CD4-positive, alpha-beta memory T cell (primary cell): ENCODE results near the gene DYNC2LI1. TPM values are rescaled to one million over a fixed set of nuclear protein-coding genes. Genes with fewer than 3 reads are reported as not detected.

Source experiments
- CTCF ChIA-PET: fragments of 350-600 bp; sonication (Branson Sonifier 250); formaldehyde crosslinking; loops from one replicate; lab custom pipeline; 2021; ENCODE audit warnings: inconsistent platforms; ENCODE audit not compliant: partially characterized antibody; lab: Charles Lee
- POLR2A ChIA-PET: fragments of 350-600 bp; sonication (Branson Sonifier 250); formaldehyde crosslinking; loops from one replicate; lab custom pipeline; 2021; ENCODE audit not compliant: partially characterized antibody; lab: Charles Lee
- DNase-seq, 5 donors: peaks; one replicate each; pipeline versions ENCODE4 v3.0.0 to v3.0.0-alpha.2; 2020 to 2022; ENCODE audit warnings: mixed read lengths in 1 of 5
- H3K27ac ChIP-seq: one replicate; pipeline ENCODE4 v1.7.0; 2013; ENCODE audit warnings: low read depth, low read length
- H3K27me3 ChIP-seq: 2 replicates; pipeline ENCODE4 v1.7.0; 2013; ENCODE audit warnings: mild to moderate bottlenecking, low read length, moderate library complexity; ENCODE audit not compliant: insufficient read depth
- H3K36me3 ChIP-seq: 2 replicates; pipeline ENCODE4 v1.7.0; 2013; ENCODE audit warnings: mild to moderate bottlenecking, low read length, moderate library complexity; ENCODE audit not compliant: insufficient read depth
- H3K4me1 ChIP-seq: 2 replicates; pipeline ENCODE4 v1.7.0; 2013; ENCODE audit warnings: mild to moderate bottlenecking, low read length, moderate library complexity; ENCODE audit not compliant: insufficient read depth
- H3K4me3 ChIP-seq, 2 donors: one replicate each; pipeline ENCODE4 v1.7.0; 2013; ENCODE audit warnings: low read length in 2 of 2, mild to moderate bottlenecking in 1 of 2
- H3K9me3 ChIP-seq, 2 donors: one replicate each; pipeline ENCODE4 v1.7.0; 2013; ENCODE audit warnings: low read length in 2 of 2, control low read depth in 1 of 2; ENCODE audit not compliant: control insufficient read depth in 1 of 2
- H3K27ac Mint-ChIP-seq, 7 donors: one replicate each; pipeline ENCODE4 v1.8.0; 2020 to 2021; ENCODE audit warnings: mixed read lengths in 7 of 7, mild to moderate bottlenecking in 6 of 7, inconsistent platforms in 3 of 7, moderate library complexity in 3 of 7
- H3K27me3 Mint-ChIP-seq, 2 donors: one replicate each; pipeline ENCODE4 v1.8.0; 2020 to 2021; ENCODE audit warnings: mixed read lengths in 2 of 2
- H3K36me3 Mint-ChIP-seq, 2 donors: one replicate each; pipeline ENCODE4 v1.8.0; 2020 to 2021; ENCODE audit warnings: mixed read lengths in 2 of 2, inconsistent platforms in 1 of 2, mild to moderate bottlenecking in 1 of 2
- H3K4me1 Mint-ChIP-seq, 4 donors: one replicate each; pipeline ENCODE4 v1.8.0; 2020 to 2021; ENCODE audit warnings: mixed read lengths in 4 of 4, mild to moderate bottlenecking in 1 of 4
- H3K4me3 Mint-ChIP-seq, 8 donors: one replicate each; pipeline ENCODE4 v1.8.0; 2020 to 2021; ENCODE audit warnings: mixed read lengths in 8 of 8, mild to moderate bottlenecking in 7 of 8, moderate library complexity in 6 of 8, inconsistent platforms in 3 of 8
- H3K9me3 Mint-ChIP-seq, 8 donors: one replicate each; pipeline ENCODE4 v1.8.0; 2020 to 2021; ENCODE audit warnings: mixed read lengths in 8 of 8, mild to moderate bottlenecking in 5 of 8, inconsistent platforms in 3 of 8, moderate library complexity in 1 of 8
- intact Hi-C: fragments of 100-400 bp; cut with micrococcal nuclease; formaldehyde crosslinking; loops from one replicate; pipeline ENCODE4 v1.15.1; 2023
- polyA plus RNA-seq, 2 donors: library from polyadenylated mRNA; unstranded; fragments of 300-500 nt; fragmentation: Illumina TruSeq; gene quantifications; one replicate each; pipeline ENCODE4 v1.2.3, GENCODE V29; 2021
- total RNA-seq, 2 experiments: library from RNA; stranded (reverse); gene quantifications; one replicate each; pipeline ENCODE4 v1.2.3, GENCODE V29; 2021

DYNC2LI1 gene
- total and polyA plus RNA-seq, 4 experiments from 2014 or later = 2.9 to 7.1 (median 4.5) TPM

- no peak overlapping the region for H3K27ac Mint-ChIP-seq
- no peaks in the 10 kb centered on the region for H3K36me3 Mint-ChIP-seq
- no peak overlapping the region for H3K4me3 Mint-ChIP-seq
- no peaks in the 10 kb centered on the region for H3K9me3 ChIP-seq
- H3K4me1 Mint-ChIP-seq = no peaks in the 10 kb centered on the region
- no peak overlapping the region for H3K4me3 ChIP-seq
- POLR2A ChIA-PET = no interaction called here
- DNase-seq = no peak
- H3K4me1 ChIP-seq = no peaks in the 10 kb centered on the region
- intact Hi-C loops = no loop called here
- no peaks in the 10 kb centered on the region for H3K36me3 ChIP-seq
- H3K27ac ChIP-seq = no peak overlapping the region
- no peaks in the 10 kb centered on the region for H3K27me3 ChIP-seq
- peaks cover 0 to 2% (median 0%) of the 10 kb centered on the region in 8 donors for H3K9me3 Mint-ChIP-seq
- H3K27me3 Mint-ChIP-seq = peaks cover 4 to 8% of the 10 kb centered on the region in 2 donors
- CTCF ChIA-PET = no interaction called here
Observed at GRCh38 chr2:43837831-43838559, 64.2 kb downstream of the DYNC2LI1 start.

- ChIA-PET POLR2A (no interaction called here), CTCF (no interaction called here)
- Mint-ChIP-seq H3K27ac (no peak within 1 kb of the TSS), H3K4me3 (no peak within 1 kb of the TSS), H3K27me3 (peaks cover 4 to 8% of the 10 kb centered on the region in 2 donors), H3K4me1 (no peaks in the 10 kb centered on the region), H3K36me3 (no peaks in the 10 kb centered on the region), H3K9me3 (peaks cover 0 to 2% (median 0%) of the 10 kb centered on the region in 8 donors)
- Histone ChIP-seq H3K9me3 (no peaks in the 10 kb centered on the region), H3K27ac (no peak within 1 kb of the TSS), H3K36me3 (no peaks in the 10 kb centered on the region), H3K27me3 (no peaks in the 10 kb centered on the region), H3K4me1 (no peaks in the 10 kb centered on the region), H3K4me3 (no peak within 1 kb of the TSS)
- intact Hi-C loops = no loop called here
- DNase-seq = no peak
Observed at GRCh38 chr2:43838560-43839267, 64.9 kb downstream of the DYNC2LI1 start, which contains the start of the genes ABCG5 and ABCG8. Gene ABCG5 (minus strand): TSS chr2:43838839. CDS start chr2:43838679, 160 bp downstream. Gene ABCG8 (plus strand): TSS chr2:43838971. CDS start chr2:43839054, 83 bp downstream.

GRCh38 chr2:43839776-43840564, 66.1 kb downstream of the DYNC2LI1 start:
- intact Hi-C loops = no loop called here
- Mint-ChIP-seq H3K4me1 (no peaks in the 10 kb centered on the region), H3K4me3 (no peak overlapping the region), H3K27ac (no peak overlapping the region), H3K36me3 (no peaks in the 10 kb centered on the region), H3K9me3 (peaks cover 0 to 2% (median 0%) of the 10 kb centered on the region in 8 donors), H3K27me3 (peaks cover 4 to 8% of the 10 kb centered on the region in 2 donors)
- ChIA-PET POLR2A (no interaction called here), CTCF (no interaction called here)
- Histone ChIP-seq H3K27ac (no peak overlapping the region), H3K9me3 (no peaks in the 10 kb centered on the region), H3K4me3 (no peak overlapping the region), H3K4me1 (no peaks in the 10 kb centered on the region), H3K27me3 (no peaks in the 10 kb centered on the region), H3K36me3 (no peaks in the 10 kb centered on the region)
- DNase-seq = no peak

- H3K4me3 ChIP-seq = no peak overlapping the region
- H3K27ac ChIP-seq = no peak overlapping the region
- no peak overlapping the region for H3K27ac Mint-ChIP-seq
- ChIA-PET POLR2A (no interaction called here), CTCF (no interaction called here)
- H3K9me3 Mint-ChIP-seq = peaks cover 0 to 3% (median 0%) of the 10 kb centered on the region in 8 donors
- no peak overlapping the region for H3K4me3 Mint-ChIP-seq
- no peak for DNase-seq
- no peaks in the 10 kb centered on the region for H3K4me1 Mint-ChIP-seq
- no peaks in the 10 kb centered on the region for H3K36me3 Mint-ChIP-seq
- H3K27me3 ChIP-seq = no peaks in the 10 kb centered on the region
- no peaks in the 10 kb centered on the region for H3K36me3 ChIP-seq
- no peaks in the 10 kb centered on the region for H3K9me3 ChIP-seq
- H3K27me3 Mint-ChIP-seq = peaks cover 1 to 2% of the 10 kb centered on the region in 2 donors
- no peaks in the 10 kb centered on the region for H3K4me1 ChIP-seq
- intact Hi-C loops = no loop called here
Observed at GRCh38 chr2:43840965-43841364, 67.1 kb downstream of the DYNC2LI1 start.

GRCh38 chr2:43841949-43842865, 68.4 kb downstream of the DYNC2LI1 start:
- Mint-ChIP-seq H3K27me3 (peaks cover 4 to 5% of the 10 kb centered on the region in 2 donors), H3K27ac (no peak overlapping the region), H3K36me3 (no peaks in the 10 kb centered on the region), H3K9me3 (peaks cover 0 to 3% (median 0%) of the 10 kb centered on the region in 8 donors), H3K4me1 (no peaks in the 10 kb centered on the region), H3K4me3 (no peak overlapping the region)
- intact Hi-C loops = no loop called here
- DNase-seq = no peak
- no peaks in the 10 kb centered on the region for H3K27me3 ChIP-seq
- no peak overlapping the region for H3K4me3 ChIP-seq
- POLR2A ChIA-PET = no interaction called here
- H3K4me1 ChIP-seq = no peaks in the 10 kb centered on the region
- H3K27ac ChIP-seq = no peak overlapping the region
- CTCF ChIA-PET = no interaction called here
- no peaks in the 10 kb centered on the region for H3K9me3 ChIP-seq
- no peaks in the 10 kb centered on the region for H3K36me3 ChIP-seq

GRCh38 chr2:43842866-43843226, 69.0 kb downstream of the DYNC2LI1 start:
- H3K27ac ChIP-seq = no peak overlapping the region
- DNase-seq = no peak
- H3K9me3 ChIP-seq = no peaks in the 10 kb centered on the region
- Mint-ChIP-seq H3K27me3 (peaks cover 4 to 6% of the 10 kb centered on the region in 2 donors), H3K9me3 (peaks cover 0 to 3% (median 0%) of the 10 kb centered on the region in 8 donors), H3K27ac (no peak overlapping the region), H3K4me1 (no peaks in the 10 kb centered on the region), H3K36me3 (no peaks in the 10 kb centered on the region), H3K4me3 (no peak overlapping the region)
- H3K4me1 ChIP-seq = no peaks in the 10 kb centered on the region
- ChIA-PET CTCF (no interaction called here), POLR2A (no interaction called here)
- no peak overlapping the region for H3K4me3 ChIP-seq
- H3K36me3 ChIP-seq = no peaks in the 10 kb centered on the region
- intact Hi-C loops = no loop called here
- no peaks in the 10 kb centered on the region for H3K27me3 ChIP-seq
